ENCODE results near the gene PEF1.
A peak's percentile ranks its signal among the peaks of the same experiment; 100 is the strongest.

Gene PEF1

DNA sequence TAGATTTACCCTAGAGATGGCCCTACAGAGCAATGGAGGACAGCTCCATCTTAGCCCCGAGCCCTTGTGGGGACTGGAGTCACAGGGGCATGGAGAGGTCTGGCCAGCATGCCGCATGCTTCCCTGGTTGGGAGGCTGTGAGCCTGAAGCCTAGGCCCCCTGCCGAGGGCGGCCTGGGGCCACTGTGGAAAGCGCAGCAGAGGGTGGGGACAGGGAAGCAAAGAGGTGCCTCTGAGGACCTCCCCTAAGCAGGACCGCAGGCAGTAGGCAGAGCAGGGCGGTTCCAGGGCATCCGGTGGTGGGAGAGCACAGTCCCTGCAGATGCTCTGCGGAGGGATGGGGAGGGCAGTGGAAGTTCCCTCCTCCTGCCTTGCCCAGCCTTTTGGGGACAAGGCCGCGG is 26.5 kb upstream of the PEF1 start:
- DNase-seq = no peak

DNA sequence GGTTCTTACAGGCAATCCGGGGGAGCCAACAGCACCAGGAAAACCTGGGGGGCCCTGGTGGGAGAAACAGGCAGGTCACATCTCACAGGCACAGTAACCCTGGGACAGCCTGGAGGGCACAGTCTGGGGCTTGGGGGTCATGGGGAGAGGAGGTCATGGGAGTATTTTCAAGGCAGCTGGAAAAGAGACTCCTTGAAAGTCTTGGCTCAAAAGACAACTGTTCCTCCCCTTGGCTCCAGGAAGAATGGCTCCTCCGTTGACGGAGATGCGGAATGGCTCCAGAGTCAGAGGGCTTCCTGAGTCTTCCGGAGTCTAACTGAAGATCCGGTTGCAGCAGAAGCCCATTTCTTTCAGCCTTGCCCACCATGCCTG is 25.9 kb upstream of the PEF1 start:
- no peak for DNase-seq

DNA sequence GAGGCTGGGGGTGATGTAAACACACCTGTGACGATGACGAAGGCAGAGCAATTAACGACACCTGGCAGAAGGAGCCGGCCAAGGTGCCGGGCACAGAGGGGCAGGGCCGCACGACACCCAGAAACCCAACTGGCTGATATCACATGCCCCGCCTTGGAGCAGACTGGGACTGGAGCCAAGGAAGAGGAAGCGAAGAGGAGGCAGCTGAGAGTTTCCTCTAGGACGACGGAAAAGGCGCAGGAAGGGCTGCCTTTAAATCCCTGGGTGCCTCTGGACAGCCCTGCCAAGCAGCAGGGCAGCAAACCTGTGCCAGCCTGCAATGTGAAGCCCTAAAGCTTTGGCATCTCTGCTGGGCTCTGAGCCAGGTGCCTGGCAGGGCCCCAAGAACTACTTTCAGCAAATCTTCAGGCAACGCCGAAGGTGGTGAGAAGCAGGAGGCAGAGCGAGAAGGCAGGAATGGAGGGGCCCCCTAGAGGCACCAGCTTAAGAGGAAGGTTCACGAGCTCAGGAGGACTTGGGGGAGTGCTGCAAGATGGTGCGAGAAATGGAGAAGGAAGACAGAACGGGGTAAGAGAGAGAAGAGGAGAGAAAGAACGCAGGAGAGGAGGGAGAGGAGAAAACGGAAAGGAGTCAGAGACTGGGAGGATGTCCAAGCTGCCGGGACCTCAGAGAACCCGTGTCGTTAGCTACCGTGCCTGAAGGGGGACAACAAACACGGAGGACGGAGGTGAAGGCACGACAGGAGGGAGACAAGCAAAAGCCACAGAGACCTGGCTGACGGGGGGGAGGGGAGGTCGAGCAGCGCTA is 25.3 kb upstream of the PEF1 start:
- peak in 1 of 2 experiments; percentile 11 for DNase-seq

GRCh38 chr1:31669433-31669785 is 24.7 kb upstream of the PEF1 start:
- DNase-seq = no peak

DNA sequence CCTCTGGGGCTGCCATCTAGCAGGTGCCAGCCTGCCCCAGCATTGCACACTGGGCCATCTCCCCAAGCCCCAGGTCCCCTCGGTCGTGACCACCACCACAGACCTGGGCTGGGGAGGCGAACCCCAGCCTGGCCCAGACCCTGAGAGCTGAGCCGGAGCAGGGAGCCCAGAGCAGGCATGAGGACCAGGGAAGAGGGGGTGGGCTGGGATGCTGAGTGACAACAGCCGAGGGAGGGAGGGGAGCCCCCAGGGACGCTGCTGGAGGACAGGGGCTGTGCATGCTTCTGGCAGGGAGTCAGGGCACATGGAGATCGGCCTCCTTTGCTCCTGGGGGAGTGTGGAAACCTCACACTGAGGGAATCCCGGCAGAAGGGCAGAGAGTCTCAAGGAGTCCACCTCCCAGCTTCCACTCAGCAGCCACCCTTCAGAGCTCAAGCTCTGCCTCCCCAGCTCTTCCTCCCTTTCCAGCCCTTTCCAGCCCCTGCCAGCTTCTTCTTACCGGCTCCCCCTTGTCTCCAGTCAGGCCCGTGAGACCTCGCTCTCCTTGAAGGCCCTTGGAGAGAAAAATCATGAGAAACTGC is 23.7 kb upstream of the PEF1 start:
- DNase-seq = no peak

- DNase-seq = no peak
Measured at GRCh38 chr1:31667065-31667785, 22.5 kb upstream of the PEF1 start.

DNA sequence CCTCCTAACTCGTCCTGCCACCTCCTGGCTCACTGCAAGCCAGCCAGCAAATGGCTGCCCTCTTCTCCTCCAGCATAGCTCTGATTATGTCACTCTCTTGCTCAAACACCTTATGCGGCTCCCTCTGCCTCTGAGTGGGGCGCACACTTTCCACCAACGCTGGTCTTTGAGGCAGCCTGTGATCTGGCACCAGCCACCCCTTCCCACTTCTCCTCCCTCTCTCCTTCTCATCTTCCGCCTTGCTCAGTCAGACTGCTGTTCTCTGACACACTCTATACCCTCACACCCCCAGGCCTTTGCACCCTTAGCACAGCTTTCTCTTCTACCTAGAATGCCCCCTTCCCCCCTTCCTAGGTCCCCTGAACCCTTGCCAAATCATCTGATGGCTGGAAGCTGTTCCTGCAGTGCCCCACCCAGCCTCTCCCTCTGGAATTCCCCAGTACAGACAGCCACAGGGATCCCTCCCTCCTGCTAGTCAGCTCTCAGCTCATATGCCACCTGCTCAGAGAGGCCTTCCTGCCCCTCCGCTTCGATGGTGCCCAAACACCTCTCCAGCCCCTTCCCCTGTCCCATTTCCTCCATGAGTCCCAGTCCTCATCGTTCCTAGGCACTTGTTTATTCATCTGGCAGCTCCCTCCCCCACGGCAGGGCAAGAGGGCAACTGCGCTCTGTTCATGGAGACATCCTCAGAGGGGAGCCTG is 21.7 kb upstream of the PEF1 start:
- DNase-seq = no peak

GRCh38 chr1:31665234-31665878 is 20.7 kb upstream of the PEF1 start:
- no peak for DNase-seq

DNA sequence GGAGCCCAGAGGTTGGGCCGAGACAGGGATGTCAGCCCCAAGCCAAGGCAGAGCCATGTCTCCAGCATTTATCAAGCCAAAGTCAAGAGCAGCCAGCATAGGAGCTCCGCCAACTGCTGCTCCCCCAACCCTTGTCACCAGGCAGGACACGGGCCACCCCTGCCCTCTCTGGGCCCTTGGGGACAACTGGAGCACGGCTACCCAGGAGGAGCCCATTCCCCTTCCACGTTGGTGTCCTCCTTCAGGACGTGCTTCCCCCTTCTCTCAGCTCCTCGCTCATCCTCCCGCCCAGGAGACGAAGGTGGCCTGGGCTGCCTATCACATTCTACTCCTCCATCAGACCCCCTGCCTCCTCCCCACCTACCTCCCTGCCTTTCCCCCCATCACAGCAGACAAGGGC is 19.9 kb upstream of the PEF1 start:
- no peak for DNase-seq

DNA sequence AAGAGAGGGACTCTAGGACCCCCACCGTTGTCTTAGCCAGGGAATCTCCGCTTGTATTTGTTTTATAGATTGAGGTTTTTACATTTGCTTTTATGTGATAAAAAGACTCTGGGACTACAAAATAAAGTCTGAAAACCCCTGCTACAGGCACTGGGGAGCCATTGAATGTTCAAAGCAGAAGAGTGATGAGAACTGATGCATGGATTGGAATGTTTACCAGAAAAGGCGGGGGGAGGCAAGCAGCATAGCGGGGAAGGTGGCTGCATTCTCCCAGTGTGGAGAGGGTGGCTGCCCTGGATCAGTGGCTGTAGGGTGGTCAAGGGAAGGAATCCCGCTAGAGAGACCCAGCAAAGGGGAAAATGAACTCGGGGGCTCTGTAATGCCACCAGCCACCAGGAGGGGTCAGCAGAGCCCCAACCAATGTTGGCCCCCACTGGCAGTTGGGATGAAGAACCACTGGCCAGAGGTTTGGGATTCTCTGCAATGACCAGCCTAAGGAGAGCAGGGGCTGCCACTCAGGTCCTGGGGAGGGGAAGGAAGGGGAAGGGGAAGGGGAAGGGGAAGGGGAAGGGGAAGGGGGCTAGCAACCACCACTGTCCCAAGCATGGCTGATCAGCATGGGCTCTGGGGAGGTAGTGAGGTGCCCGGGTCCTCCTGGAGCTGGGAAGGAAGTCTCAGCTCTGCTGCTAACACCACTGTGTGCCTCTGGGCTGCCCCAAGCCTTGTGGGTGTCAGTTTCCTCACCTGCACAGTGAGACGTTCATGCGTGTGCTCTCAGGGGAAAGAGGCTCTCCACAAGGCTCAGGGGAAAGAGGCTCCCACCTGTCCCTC is 19.2 kb upstream of the PEF1 start:
- DNase-seq = peak; percentile 40 to 59

DNA sequence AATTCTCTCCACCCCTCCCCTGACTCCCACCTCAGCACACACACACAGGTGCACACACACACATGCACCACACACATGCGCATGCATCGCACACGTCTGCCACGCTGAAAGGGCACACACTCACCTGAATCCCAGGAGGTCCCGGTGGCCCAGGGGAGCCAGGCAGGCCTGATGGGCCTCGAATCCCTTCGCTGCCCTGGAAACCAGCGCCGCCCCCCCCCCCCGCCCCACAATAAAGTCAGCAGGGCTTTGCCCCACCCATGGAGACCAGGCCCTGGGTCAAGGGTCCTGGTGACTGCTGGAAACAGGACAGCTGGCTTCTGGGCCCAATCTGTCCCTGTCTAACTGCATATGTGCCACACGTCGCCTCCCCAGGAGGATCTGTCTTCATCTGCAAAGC is 17.8 kb upstream of the PEF1 start:
- DNase-seq = no peak

DNA sequence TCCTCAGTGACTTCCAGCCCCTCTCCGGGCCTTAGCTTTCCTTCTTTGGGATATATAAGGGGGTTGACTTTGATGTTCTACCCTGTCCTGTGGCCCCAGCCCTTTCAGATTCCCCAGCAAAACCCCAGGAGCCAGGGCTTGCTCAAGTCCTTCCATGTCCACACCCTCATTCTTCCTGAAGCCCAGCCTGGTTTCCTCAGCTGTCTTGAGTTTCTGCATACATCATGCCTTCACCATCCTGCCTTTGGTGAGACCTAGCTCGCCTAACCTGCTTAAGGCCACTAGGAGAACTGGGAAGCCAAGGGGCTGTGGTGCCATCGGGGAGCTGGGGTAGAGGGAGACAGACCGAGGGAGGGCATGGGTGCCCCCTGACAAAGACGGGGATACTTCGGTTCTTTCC is 17.2 kb upstream of the PEF1 start:
- DNase-seq = no peak

- no peak for DNase-seq
Measured at GRCh38 chr1:31660871-31661455, 16.3 kb upstream of the PEF1 start.

DNA sequence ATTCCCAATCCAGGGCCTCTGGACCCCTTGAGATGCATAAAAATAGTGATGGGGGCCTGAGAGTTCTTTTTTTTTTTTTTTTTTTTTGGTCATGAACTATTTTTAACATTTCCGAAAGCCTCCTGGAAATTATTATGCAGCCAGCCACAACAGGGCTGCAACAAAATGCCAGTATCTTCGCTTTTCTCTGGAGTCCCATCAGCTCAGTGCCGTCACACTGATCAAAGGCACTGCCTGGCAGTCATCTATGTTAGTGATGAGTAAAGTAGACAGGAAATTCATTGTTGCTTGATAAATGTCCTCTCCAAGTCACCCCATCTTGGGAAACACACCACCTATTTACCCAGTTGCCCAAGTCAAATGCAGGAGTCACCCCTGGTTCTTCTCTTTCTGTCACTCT is 15.2 kb upstream of the PEF1 start:
- DNase-seq = no peak

DNA sequence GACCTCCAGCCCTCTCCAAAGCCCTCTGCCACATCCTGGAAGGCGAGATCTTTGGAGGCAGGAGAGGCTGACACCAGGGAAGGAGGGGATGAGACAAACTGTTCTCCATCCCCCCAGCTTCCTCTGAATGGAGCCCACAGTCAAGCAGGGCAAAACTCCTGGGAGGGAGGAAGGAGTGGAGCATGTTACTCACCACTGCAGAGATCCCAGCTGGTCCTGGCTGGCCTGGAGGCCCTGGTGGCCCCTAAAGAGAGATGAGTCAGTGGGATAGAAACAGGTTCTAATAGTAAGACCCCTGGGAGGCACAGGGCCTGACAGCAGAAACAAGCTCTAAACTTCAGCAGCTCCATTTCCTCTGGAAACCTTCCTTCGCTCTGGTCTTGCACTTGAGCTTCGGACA is 14.0 kb upstream of the PEF1 start:
- no peak for DNase-seq

GRCh38 chr1:31657972-31658510 is 13.4 kb upstream of the PEF1 start:
- no peak for DNase-seq

- DNase-seq = no peak
Measured at GRCh38 chr1:31657020-31657804, 12.5 kb upstream of the PEF1 start.

GRCh38 chr1:31655756-31656155 is 11.1 kb upstream of the PEF1 start:
- DNase-seq = no peak

DNA sequence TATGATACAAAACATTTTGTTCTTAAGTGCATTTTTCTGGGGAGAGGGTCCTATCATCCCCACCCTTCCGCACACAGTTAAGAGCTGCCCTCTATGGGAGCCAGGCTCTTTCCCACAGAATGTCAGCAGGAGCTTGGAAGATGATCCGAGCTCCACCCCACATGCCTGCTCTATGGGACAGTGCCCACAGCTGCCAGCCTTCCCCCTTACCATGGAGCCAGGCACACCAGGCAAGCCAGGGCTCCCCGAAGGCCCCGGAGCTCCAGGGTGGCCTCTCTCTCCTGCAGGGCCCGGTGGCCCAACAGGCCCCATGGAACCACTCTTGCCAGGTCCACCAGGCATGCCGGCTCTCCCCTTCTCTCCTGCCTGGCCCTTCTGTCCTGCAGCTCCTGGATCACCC is 10.4 kb upstream of the PEF1 start:
- no peak for DNase-seq

DNA sequence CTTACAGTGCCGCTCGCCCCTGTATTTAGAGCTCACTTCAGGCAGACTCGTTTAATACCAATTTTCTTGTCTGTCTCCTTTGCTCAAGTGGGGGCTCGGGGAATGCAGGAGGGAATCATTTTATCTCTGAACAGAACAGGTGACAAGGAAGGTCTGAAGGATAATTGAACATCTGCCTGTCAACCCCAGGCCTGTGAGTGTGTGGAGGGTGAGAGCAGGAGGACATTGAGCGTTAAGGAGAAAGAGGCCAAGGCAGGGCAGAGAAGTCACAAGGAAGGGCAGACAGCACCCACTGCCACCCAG is 9.7 kb upstream of the PEF1 start:
- DNase-seq = no peak
